BE2C (cell line): ENCODE measurements around the gene NEK3.
A peak's percentile ranks its signal among the peaks of the same experiment; 100 is the strongest.

Experiments
- DNase-seq: peaks from one replicate; pipeline ENCODE4 v3.0.0-alpha.2; 2020
- H3K27me3 ChIP-seq: fragments of 250-450 bp; sonication (Bioruptor Pico); 2 replicates; pipeline ENCODE4 v1.5.1; 2020; ENCODE audit warnings: mild to moderate bottlenecking
- H3K36me3 ChIP-seq: fragments of 250-450 bp; sonication (Bioruptor Pico); 2 replicates; pipeline ENCODE4 v1.5.1; 2020; ENCODE audit warnings: mild to moderate bottlenecking
- H3K4me1 ChIP-seq: fragments of 250-450 bp; sonication (Bioruptor Pico); 2 replicates; pipeline ENCODE4 v1.5.1; 2020
- H3K4me3 ChIP-seq: 2 replicates; pipeline ENCODE4 v1.5.1; 2011; ENCODE audit warnings: low read depth, low read length
- H3K9me3 ChIP-seq: fragments of 250-450 bp; sonication (Bioruptor Pico); 2 replicates; pipeline ENCODE4 v1.5.1; 2020
- CTCF ChIP-seq: IDR thresholded peaks from 2 replicates; pipeline ENCODE4 v1.5.1; 2012; ENCODE audit warnings: mild to moderate bottlenecking, low read depth, low read length

Gene NEK3

GRCh38 chr13:52162279-52163101, 3.1 kb upstream of the NEK3 start:
- no peaks in the 10 kb centered on the region for H3K27me3 ChIP-seq
- no peak for TF ChIP-seq CTCF
- DNase-seq, result no peak
- no peaks in the 10 kb centered on the region; the same call in 1 of the 2 replicates for H3K4me1 ChIP-seq
- H3K4me3 ChIP-seq, result no peak overlapping the region
- H3K9me3 ChIP-seq, result peaks cover 4% of the 10 kb centered on the region
- no peaks in the 10 kb centered on the region; the same call in 1 of the 2 replicates for H3K36me3 ChIP-seq

GRCh38 chr13:52161181-52161646, 1.8 kb upstream of the NEK3 start:
- Histone ChIP-seq H3K4me1 (no peaks in the 10 kb centered on the region; the same call in 1 of the 2 replicates), H3K36me3 (no peaks in the 10 kb centered on the region), H3K27me3 (no peaks in the 10 kb centered on the region), H3K9me3 (peaks cover 4% of the 10 kb centered on the region), H3K4me3 (no peak overlapping the region)
- TF ChIP-seq CTCF, result no peak
- DNase-seq, result no peak

- Histone ChIP-seq H3K4me1 (no peaks in the 10 kb centered on the region; the same call in 1 of the 2 replicates), H3K4me3 (no peak overlapping the region), H3K27me3 (no peaks in the 10 kb centered on the region), H3K9me3 (peaks cover 4% of the 10 kb centered on the region), H3K36me3 (no peaks in the 10 kb centered on the region)
- no peak for TF ChIP-seq CTCF
- no peak for DNase-seq
Measured at GRCh38 chr13:52160506-52160905, 1.1 kb upstream of the NEK3 start.

- Histone ChIP-seq H3K4me1 (no peaks in the 10 kb centered on the region; the same call in 1 of the 2 replicates), H3K9me3 (peaks cover 4% of the 10 kb centered on the region), H3K36me3 (no peaks in the 10 kb centered on the region), H3K4me3 (no peak overlapping the region), H3K27me3 (no peaks in the 10 kb centered on the region)
- no peak for DNase-seq
- TF ChIP-seq CTCF, result no peak
Measured at GRCh38 chr13:52160053-52160452, 656 bp upstream of the NEK3 start.

- Histone ChIP-seq H3K4me3 (peak overlapping the region; percentile 91), H3K27me3 (no peaks in the 10 kb centered on the region), H3K36me3 (no peaks in the 10 kb centered on the region), H3K4me1 (no peaks in the 10 kb centered on the region; the same call in 1 of the 2 replicates), H3K9me3 (peaks cover 4% of the 10 kb centered on the region)
- no peak for DNase-seq
- TF ChIP-seq CTCF, result no peak
Measured at GRCh38 chr13:52158629-52159158, 703 bp downstream of the NEK3 start.
